HG02981 (cell line): ENCODE measurements around the gene HHAT.

Source experiments
- ATAC-seq: cut with Tn5 transposase; IDR thresholded peaks from one replicate; pipeline ENCODE4 v1.9.1; 2021; ENCODE audit warnings: mild to moderate bottlenecking, moderate library complexity; ENCODE audit not compliant: unreplicated experiment

Gene HHAT

DNA sequence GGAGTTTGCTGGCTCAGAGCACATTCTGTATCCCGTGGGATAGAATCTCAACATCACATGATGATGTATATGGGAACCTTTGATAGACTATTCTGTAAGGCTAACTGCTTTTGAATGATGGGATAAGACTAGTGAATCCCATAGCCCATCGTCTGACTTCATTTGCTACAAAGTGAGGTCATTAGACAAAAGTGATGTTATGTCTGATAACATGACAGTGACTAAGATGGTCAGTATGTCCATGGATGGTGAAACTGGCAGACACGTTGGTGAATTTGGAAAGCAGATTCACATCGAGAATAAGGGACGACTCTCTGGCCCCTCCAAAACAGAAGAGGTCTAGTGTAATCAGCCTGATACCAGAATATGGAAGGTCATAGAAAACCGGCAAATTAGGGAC, 108.4 kb downstream of the HHAT start:
- ATAC-seq: no peak

DNA sequence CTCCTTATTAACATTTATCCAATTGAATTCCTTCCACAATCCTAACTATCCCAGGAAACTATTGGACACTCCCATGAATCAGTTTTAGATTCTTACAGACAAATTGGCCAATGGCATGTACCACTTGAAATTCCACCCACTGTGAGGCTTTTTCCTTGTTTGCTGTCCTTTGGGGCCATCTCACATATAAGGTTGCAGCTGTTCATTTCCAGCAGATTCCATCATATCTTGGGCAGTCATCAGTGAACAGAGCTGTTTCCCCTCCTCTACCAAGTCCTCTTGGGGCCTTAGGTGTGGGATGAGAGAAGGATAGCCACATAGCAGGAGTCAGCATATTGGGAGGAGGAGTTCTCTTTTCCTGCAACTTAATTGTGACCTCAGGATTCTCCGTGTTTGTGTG, 109.1 kb downstream of the HHAT start:
- no peak for ATAC-seq

DNA sequence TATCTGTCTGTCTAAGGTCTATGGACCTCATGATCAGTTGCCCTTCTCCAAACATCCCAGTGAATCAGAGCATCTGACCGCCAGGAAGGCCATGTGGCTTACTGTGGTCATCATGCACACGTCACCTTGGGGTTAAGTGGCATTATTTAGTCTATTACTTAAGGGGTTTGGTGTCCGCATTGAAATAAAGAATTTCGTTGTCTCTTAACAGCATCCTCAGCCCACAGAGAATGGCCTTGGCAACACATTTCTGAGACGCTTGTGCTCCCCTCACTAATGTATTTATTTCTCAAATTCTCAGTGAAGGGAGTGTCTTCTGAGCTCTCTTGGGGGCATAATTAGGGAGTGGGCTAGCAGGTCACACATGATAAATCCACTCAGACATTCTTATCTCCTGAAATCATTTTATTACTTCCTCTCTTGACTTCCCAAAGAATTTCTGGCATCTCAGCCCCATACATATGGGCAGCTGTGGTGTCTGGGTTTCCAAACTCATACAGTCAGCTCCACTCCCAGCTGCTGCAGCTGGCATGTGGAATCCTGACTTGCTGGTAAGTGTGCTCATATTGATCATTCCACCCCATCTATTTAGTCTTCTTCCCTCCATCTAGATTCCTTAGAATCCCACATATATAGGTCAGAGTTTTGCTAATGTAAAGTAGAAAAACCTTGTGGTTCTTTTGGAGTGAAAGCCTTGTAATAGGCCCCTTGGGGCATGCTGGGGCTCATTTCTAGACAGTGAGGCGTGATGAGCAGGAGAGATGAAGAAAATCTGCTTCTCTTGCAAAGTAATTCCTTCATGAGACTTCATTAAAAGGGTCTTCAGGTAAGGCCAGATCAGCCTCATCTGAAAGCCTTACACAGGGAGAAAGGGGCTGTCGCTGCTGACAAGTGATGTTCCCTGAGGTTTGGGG, 110.5 kb downstream of the HHAT start:
- ATAC-seq: no peak

DNA sequence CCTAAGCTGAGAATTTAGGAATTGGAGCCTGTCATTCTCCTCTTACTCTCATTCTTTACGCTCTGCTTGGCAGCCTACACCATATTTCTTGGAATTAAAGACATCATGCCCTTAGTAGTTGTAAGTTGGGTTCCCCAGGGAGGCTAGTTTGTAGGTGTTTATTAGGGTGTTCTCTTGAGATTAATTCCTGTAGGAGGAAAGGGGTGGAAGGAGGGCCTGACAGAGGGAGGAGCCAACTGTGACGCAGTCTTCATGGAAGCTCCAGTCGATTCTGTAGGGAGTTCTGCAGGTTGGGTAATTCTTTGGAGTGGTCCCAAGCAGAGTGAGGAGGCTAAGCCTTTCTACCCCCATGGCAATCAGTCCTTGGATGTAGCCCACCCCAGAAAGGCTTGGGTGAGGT, 111.4 kb downstream of the HHAT start:
- ATAC-seq: no peak

DNA sequence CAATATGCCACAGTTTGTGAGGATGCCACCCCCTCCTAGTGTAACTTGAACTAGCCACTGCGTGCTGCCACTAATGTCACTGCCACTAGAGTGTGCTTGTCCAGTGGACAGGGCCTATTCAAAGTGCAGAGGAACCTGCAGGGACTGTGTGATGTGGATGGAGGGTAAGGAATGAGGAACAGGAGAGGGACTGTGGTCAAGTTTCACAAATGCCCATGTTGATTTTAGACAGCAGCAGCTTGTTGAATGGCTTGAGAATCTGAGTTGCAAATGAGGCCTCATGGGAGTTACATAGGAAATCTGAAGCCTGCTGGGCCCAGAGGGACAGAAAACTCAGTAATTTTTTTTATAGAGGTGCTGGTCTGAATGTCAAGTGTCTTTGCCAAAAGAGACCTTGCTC, 112.3 kb downstream of the HHAT start:
- no peak for ATAC-seq

DNA sequence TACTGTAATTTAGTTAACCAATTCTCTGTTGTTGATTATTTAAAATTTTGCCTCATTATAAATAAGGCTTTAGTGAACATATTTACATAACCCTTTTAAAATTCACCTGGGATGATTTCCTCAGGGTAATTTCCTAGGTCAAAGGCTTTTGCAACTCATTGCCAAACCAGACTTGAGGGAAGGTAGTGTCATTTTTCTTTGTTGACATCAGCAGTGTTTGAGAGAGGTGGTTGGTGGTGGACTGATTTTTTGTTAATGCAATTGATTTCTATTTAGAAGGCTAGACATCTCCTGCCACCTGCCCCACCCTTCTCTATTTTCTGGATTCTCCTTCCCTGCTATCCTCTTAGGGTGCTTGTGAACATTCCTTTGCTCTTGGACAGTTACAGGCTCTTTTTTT, 116.8 kb downstream of the HHAT start:
- no peak for ATAC-seq

DNA sequence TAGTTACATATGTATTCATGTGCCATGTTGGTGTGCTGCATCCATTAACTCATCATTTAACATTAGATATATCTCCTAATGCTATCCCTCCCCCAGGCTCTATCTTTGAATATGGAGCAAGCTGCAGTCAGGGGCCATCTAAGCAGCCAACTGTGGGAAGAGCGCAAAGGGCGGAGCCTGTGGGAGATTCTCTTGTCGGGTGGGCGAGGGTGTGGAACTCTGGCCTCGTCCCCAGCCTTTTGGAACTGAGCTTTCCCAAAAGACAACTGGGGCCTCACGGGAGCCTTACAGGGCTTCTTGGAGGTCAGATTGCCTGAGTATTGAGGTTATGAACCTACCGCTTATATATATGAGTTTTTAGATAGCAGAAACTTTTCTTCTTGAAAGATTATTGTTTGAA, 117.2 kb downstream of the HHAT start:
- no peak for ATAC-seq

DNA sequence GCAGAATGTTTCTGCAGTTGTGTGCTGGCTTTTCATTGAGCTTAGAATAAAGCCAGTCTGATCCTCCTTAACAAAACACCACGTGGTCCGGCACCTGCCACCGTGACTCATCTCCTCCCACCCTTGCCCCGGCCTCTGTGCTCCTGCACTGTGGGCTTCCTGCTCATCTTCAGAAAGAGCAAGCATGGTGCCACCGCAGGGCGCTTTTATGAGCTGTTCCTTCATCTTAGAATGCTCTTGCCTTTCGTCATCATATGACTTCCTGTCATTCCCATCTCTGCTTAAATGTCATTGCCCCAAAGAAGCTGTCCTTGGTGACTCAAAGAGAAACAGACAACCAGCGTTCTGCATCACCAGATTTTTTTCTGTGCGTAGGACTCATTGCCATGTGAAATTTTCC, 117.8 kb downstream of the HHAT start:
- ATAC-seq: peak; percentile 68

DNA sequence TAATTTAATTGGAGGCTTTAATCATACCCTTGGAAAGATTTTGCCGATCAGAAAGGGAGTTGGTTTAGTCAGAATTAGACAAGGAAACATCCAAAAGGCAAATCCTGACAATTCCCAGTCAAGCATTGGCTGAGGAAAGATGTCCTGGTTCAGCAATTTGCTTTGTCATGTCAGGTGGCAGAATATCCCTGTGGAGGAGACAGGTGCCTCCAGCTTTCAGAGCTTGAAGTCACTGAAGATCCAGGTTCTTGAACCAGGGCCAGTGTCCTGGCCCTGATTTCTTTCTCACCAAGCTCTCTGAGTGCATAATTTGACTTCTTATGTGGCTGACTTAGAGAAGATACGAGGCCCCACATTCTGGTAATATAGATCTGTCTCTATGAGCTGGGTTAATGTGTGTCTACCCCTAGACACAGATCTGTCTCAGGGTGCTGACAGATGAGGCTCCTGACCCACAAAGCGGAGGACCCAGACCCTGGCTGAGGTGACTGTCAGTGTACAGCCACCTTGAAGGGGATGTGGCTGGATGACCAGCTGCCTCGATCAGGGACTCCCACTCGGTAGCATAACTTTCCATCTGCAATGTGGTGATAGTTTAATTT, 118.9 kb downstream of the HHAT start:
- ATAC-seq: no peak

DNA sequence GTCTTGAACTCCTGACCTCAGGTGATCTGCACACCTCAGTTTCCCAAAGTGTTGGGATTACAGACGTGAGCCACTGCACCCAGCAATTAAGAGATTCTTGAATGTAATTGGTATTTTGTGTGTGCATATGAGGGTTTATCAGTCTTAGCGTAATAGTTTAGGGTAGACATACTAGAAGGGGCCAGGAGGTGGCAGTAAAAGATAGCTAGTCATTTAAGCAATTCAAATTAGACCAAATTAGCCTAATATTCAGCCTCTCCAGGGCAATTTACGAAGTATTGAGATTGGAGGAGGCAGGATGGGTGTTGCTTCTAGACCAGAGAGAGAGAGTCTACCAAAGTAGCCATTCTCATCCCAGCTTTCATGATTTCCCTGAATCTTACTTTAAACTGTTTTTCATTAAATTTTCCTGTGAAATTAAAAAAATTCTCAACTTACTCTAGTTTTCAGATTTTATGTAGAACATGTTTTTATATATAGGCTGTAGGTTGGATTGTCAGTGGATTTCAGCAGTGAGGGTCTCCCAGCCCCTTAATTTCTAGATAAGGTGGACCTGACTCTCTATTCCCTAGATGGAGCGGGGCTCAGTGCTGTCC, 119.7 kb downstream of the HHAT start:
- no peak for ATAC-seq

DNA sequence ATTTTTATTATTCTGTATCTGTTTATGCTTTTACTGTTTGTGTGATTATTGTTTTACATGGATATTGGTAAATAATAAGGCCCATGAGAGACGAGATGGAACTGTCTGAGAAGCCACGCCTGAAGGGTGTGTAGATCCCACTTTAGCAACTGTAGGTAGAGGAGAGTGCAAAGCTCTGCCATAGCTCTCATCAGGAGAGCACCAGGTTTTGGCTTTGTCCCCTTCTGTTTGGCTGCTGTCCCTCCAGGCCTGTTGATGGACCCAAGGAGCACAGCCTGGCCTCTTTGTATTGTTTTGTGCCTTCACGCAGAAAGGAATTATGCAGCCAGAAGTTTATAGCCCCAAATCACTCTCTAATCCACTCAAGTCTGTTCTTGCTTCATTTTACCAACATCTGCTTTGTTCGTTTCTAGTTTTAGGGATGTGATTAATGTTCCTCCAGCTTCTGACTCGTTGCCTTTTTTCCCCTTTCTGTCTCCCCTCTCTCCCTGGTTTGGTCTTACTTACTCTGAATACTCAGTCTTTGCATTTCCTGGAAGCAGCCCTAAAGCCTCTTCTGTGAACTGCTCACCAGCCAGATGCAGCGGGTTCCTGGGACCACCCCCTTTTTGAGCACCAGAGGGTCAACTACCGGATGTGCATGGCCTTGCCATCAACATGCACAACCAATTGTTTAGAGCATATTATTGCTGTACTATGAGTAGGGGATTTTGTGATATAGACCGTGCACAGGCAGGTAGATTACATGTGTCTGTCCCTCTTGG, 127.3 kb downstream of the HHAT start:
- ATAC-seq: no peak

DNA sequence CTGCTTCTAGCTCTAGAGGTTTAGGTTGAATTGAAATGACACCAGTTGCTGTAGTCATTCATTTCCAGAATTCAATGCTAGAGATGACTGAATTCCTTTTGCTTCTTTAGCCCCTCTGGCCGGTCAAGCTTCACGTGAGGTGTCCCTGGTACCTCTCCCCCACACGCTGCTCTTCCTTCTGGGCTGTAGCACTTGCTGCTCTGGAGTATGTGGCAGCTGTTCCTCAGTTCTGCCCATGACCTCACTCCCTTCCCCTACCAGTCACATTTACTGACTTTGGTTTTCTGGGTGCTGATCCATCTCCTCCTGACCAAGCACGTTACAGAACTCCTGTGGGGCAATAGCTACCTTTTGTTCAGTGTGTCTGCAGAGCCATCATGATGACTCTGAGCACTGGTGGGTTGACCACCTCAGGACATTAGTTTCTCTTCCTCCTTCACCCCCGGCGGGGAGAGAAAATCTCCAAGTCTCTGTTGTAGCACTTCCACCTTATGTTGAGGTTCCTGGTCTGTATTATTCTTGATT, 128.1 kb downstream of the HHAT start:
- no peak for ATAC-seq

DNA sequence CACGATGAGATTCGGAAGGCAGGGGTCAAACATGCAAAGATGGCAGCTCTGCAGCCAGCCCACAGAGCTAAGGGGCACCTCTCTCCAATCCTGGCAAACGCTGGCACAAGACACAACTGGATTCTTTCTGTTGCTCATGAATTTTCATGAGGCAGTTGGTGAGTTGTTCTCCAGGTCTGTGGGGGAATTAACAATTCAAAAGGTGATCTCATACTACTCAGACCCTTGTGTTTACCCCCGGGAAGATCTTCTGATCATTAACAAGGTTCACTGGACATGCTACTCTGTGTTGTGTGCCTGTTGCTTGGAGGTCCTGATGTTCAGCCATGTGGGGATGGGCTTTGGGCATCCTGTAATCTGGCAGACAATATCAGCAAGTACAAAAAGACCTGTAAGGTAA, 128.9 kb downstream of the HHAT start:
- no peak for ATAC-seq

DNA sequence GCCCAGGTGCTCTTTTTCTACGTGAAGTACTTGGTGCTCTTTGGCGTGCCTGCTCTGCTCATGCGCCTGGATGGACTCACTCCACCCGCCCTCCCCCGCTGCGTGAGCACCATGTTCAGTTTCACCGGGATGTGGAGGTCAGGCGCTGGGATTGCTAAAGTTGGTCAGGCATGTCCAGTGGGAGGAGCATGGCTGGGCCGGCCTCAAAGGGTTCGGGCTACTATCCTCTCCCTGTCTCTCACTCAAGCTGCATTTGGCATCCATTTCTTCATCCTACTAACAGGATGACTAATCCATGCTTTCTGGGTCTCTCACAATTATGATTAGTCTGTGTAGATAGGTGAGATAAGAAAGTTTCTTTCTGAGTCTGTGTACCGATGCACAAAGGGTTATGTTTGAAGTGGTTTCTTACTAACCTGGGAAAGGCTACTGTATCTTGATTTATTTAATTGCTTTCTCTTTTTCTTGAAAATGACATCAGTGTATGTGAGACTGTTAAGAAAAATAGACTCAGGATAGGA, 135.9 kb downstream of the HHAT start:
- no peak for ATAC-seq

DNA sequence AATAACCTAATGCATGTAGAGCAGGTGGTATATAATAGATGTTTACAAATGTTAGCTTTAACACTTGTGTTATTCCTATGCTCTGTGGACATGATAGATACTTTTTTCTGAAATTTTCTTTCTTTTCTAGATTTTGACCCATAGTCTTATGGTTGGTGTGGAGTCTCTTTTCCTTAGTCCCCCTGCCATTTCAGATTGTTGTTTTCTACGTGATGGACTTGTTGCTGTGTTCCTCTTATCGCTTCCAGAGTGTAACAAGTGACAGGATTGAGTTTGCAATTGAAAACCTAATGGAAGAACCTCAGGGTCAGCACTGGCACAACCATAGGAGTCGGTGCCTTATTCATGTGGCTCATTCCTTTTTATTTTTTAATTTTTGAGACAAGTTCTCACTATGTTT, 136.4 kb downstream of the HHAT start:
- no peak for ATAC-seq

DNA sequence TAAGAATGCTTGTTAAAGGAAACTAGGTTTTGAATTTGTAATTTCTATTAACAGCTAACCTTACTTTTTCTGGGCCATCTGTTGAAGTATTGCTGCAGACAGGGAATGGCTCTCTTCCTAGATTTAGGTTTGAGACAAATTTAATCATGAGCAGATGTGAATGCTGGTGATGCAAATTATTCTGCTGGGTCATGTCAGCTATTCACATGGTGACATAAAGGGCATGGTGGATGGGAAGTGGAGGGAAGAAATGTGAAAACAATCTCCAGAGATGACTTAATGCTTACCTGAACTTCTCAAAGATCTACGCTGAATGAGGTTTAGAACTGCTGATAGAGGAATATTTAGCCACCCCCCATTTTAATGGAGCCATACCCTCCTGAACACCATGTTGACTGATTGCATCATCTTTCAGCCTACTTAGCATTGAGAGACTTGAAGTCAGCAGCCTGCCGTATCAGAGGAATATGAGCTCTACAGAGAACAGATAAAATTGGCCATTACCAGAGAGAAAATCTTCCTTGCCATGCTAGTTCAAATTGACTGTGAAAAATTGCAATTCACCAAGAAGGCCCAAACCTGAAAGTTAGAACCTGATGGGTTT, 138.8 kb downstream of the HHAT start:
- ATAC-seq: no peak

DNA sequence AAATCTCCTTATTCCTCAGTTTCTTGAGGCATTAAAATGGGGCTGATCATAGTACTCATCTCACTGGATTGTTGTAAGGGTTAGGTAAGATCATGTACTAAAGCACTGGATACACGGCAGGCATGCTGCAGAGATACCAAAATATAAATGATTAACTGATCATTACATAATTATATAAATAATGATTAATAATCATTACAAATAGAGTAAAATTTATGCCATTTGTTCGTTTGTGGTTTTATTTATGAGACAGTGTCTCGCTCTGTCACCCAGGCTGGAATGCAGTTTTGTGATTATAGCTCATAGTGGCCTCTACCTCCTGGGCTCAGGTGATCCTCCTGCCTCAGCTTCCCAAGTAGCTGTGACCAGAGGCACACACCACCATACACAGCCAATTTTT, 140.7 kb downstream of the HHAT start:
- ATAC-seq: no peak

DNA sequence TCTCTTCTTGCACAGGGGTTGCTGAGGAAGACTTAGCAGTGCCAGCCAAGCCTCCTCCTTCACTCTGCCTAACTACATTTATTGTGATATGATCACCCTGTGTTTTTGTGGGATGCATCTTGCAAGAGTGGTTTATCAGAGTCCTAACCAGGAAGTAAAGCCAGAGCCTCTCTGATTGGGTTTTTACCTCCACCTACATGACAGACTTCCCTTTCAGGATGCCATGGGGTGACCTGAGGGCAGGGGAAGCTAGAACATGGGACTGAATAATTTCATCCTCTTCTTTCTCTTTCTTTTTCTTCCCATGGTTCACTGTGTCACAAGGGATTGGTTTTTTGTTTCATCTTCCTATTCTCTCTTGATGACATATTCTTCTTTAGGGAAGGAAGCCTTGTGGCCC, 146.6 kb downstream of the HHAT start:
- ATAC-seq: no peak

DNA sequence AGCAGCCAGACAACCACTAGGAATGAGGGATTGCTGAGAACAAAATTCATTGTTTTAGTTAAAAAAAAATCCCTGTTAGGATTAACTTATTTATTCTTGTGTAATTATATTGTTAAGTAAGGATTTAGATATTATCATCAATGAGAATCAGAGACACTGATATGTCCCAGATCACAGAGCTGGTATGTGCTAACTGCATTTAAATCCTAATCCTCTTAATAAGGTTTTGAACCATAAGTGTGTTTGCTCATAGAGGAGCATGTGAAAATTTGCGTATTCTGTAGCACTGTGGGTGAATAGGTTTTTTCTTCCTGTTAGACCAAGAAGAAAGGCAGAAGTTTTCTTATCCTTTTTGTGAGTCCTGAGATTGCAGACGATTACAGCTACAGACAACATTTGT, 147.1 kb downstream of the HHAT start:
- no peak for ATAC-seq

DNA sequence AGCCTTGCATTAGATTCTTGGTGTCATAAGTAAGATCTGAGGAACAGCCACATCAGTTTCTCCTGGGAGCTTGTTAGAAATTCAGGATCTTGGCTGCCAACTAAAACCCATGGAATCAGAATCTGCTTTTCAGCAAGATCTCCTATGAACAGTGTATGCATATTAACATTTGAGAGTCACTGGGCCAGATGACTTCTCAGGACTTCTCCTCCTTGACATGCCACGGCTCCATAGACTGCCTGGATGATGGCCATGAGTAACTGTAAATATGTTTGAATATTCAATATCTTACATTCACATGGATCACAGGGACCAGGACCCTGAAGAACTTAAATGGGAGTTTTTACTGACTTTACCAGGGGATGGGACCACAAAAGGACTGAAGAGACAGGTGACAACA, 148.0 kb downstream of the HHAT start:
- no peak for ATAC-seq
